Measurements from ENCODE around the gene RPL7A.
A peak's percentile ranks its signal among the peaks of the same experiment; 100 is the strongest.

The RPL7A gene

DNA sequence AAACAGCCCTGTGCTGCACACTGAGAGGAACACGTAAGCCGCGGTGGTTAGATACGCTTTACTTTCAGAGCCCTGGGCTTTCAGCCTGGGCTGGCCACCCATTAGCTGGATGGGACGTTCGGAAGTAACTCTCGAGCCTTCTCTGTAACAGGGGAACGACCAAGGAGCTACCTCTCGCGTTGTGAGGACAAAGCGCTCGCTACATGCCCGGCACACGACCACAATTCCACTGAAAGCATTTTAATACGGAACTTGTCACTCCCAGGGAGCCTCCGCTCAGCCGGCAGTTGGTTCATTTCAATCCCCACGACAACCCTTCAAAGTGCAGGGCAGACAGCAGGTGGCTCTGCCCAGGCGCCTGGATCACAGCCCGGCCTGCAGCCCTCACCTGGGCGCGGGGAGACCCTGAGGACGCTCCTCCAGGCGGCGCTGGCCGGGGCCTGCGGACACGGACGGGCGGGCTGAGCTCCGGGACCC, 7.9 kb downstream of the RPL7A start:
- Histone ChIP-seq H3K27ac (ENCODE audit: low read depth in 2 of 2, low read length in 2 of 2) (peak overlapping the region; percentile 7 to 23), H3K4me1 (ENCODE audit: control insufficient read depth in 2 of 2, insufficient read depth in 2 of 2, low read length in 2 of 2) (peaks cover 20 to 25% of the 10 kb centered on the region in 2 donors)

DNA sequence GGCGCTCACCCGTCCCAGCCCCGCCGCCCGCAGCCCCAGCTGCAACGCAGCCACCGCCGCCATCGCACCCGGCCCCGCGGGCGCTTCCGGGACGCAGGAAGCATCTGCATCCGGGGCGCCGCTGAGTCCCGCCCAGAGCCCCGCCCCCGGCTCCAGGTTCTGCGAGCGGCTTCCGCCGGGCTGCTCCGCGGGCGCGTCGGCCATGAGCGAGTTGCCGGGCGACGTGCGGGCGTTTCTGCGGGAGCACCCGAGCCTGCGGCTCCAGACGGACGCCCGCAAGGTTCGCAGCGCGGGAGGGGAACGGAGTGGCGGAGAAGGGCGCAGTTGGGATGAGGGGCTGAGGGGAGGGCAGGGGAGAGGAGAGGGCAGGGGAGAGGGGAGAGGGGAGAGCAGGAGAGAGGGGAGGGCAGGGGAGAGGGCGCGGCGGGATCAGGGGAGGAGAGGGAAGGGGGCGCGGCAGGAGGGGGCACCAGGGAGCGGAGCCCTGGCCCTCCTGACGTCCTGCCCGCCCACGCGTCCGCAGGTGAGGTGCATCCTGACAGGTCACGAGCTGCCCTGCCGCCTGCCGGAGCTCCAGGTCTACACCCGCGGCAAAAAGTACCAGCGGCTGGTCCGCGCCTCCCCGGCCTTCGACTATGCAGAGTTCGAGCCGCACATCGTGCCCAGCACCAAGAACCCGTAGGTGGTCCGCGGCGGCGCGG, 8.5 kb downstream of the RPL7A start, which contains the start of the genes SURF1 and SURF2:
Gene SURF1 (minus strand): TSS at position 97 of the 701 bp plus-strand sequence. CDS start 34 bp downstream, at position 63.
Gene SURF2 (plus strand): TSS at position 160 of the 701 bp plus-strand sequence. CDS start 43 bp downstream, at position 203.
- Histone ChIP-seq H3K4me3 (ENCODE audit: low read length in 2 of 2) (peak within 1 kb of the TSS; percentile 79 to 88), H3K27me3 (ENCODE audit: control insufficient read depth in 2 of 2, insufficient read depth in 2 of 2, low read length in 2 of 2) (no peaks in the 10 kb centered on the region), H3K36me3 (ENCODE audit: control insufficient read depth in 2 of 2, insufficient read depth in 2 of 2, low read length in 2 of 2) (peaks cover 37 to 45% of the 10 kb centered on the region in 2 donors), H3K27ac (ENCODE audit: low read depth in 2 of 2, low read length in 2 of 2) (peak within 1 kb of the TSS; percentile 7 to 63), H3K9me3 (ENCODE audit: control insufficient read depth in 2 of 2, low read length in 2 of 2) (no peaks in the 10 kb centered on the region), H3K9ac (ENCODE audit: low read depth in 1 of 2, low read length in 2 of 2) (peak within 1 kb of the TSS; percentile 67 to 83), H3K4me1 (ENCODE audit: control insufficient read depth in 2 of 2, insufficient read depth in 2 of 2, low read length in 2 of 2) (peaks cover 20 to 25% of the 10 kb centered on the region in 2 donors)

More for the DNA sequence above, 7.9 kb downstream of the RPL7A start:
- Histone ChIP-seq H3K4me3 (ENCODE audit: low read length in 2 of 2) (peak overlapping the region; percentile 79 to 88), H3K27me3 (ENCODE audit: control insufficient read depth in 2 of 2, insufficient read depth in 2 of 2, low read length in 2 of 2) (no peaks in the 10 kb centered on the region), H3K9ac (ENCODE audit: low read depth in 1 of 2, low read length in 2 of 2) (peak overlapping the region; percentile 67 to 83), H3K9me3 (ENCODE audit: control insufficient read depth in 2 of 2, low read length in 2 of 2) (no peaks in the 10 kb centered on the region), H3K36me3 (ENCODE audit: control insufficient read depth in 2 of 2, insufficient read depth in 2 of 2, low read length in 2 of 2) (peaks cover 38 to 44% of the 10 kb centered on the region in 2 donors)

DNA sequence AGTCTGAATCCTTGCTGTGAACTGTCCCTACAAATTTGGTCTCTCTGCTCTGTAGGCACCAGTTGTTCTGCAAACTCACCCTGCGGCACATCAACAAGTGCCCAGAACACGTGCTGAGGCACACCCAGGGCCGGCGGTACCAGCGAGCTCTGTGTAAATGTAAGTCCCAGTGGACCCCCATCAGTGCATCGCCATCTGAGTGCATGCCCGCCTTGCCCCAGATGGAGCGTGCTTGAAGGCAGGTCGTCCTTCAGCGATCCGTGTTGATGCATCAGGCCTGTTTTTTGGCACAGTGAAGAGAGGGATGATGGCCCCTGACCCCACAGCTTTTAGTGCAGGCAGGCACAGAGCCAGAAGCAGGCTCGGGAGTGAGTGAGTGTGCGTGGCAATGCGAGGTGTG, 9.6 kb downstream of the RPL7A start:
- Histone ChIP-seq H3K4me3 (ENCODE audit: low read length in 2 of 2) (peak overlapping the region in 1 of 2 donors; percentile 68), H3K9ac (ENCODE audit: low read depth in 1 of 2, low read length in 2 of 2) (no peak overlapping the region), H3K27ac (ENCODE audit: low read depth in 2 of 2, low read length in 2 of 2) (no peak overlapping the region), H3K27me3 (ENCODE audit: control insufficient read depth in 2 of 2, insufficient read depth in 2 of 2, low read length in 2 of 2) (no peaks in the 10 kb centered on the region), H3K4me1 (ENCODE audit: control insufficient read depth in 2 of 2, insufficient read depth in 2 of 2, low read length in 2 of 2) (peaks cover 20 to 25% of the 10 kb centered on the region in 2 donors), H3K36me3 (ENCODE audit: control insufficient read depth in 2 of 2, insufficient read depth in 2 of 2, low read length in 2 of 2) (peaks cover 37 to 45% of the 10 kb centered on the region in 2 donors), H3K9me3 (ENCODE audit: control insufficient read depth in 2 of 2, low read length in 2 of 2) (no peaks in the 10 kb centered on the region)

DNA sequence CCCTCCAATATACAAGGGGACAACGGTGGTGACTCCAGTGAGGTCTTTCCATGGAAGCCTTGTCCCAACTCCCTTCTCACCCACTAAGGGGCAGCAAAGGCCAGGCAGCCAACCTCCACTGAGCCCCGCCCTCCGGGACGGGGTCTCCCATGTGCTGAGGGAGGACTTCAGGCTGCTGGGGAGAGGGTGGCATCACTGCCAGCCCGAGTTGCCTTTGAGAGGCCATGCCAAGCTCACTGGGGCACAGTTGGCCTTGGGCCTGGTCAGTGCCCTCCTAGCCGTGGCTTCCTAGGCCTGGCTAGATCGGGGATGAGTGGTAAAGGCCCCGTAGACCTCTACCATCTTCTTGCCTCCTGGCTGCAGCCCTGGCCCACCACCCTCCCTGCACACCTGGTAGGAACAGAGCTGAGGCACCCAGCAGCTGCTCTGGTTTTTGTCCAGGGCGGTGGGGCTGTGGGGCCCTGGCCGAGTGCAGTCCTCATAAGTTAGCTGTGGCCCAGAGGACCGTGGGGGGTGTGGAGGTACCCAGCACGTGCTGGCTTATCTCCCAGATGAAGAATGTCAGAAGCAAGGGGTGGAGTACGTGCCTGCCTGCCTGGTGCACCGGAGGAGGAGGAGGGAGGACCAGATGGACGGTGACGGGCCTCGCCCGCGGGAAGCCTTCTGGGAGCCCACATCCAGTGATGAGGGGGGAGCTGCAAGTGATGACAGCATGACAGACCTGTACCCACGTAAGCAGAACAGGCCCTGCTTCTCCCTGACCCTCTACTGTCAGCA, 11.6 kb downstream of the RPL7A start:
- Histone ChIP-seq H3K27me3 (ENCODE audit: control insufficient read depth in 2 of 2, insufficient read depth in 2 of 2, low read length in 2 of 2) (no peaks in the 10 kb centered on the region), H3K4me3 (ENCODE audit: low read length in 2 of 2) (no peak overlapping the region), H3K36me3 (ENCODE audit: control insufficient read depth in 2 of 2, insufficient read depth in 2 of 2, low read length in 2 of 2) (peaks cover 47 to 49% of the 10 kb centered on the region in 2 donors), H3K9me3 (ENCODE audit: control insufficient read depth in 2 of 2, low read length in 2 of 2) (no peaks in the 10 kb centered on the region), H3K9ac (ENCODE audit: low read depth in 1 of 2, low read length in 2 of 2) (no peak overlapping the region), H3K27ac (ENCODE audit: low read depth in 2 of 2, low read length in 2 of 2) (no peak overlapping the region), H3K4me1 (ENCODE audit: control insufficient read depth in 2 of 2, insufficient read depth in 2 of 2, low read length in 2 of 2) (peaks cover 20 to 25% of the 10 kb centered on the region in 2 donors)

DNA sequence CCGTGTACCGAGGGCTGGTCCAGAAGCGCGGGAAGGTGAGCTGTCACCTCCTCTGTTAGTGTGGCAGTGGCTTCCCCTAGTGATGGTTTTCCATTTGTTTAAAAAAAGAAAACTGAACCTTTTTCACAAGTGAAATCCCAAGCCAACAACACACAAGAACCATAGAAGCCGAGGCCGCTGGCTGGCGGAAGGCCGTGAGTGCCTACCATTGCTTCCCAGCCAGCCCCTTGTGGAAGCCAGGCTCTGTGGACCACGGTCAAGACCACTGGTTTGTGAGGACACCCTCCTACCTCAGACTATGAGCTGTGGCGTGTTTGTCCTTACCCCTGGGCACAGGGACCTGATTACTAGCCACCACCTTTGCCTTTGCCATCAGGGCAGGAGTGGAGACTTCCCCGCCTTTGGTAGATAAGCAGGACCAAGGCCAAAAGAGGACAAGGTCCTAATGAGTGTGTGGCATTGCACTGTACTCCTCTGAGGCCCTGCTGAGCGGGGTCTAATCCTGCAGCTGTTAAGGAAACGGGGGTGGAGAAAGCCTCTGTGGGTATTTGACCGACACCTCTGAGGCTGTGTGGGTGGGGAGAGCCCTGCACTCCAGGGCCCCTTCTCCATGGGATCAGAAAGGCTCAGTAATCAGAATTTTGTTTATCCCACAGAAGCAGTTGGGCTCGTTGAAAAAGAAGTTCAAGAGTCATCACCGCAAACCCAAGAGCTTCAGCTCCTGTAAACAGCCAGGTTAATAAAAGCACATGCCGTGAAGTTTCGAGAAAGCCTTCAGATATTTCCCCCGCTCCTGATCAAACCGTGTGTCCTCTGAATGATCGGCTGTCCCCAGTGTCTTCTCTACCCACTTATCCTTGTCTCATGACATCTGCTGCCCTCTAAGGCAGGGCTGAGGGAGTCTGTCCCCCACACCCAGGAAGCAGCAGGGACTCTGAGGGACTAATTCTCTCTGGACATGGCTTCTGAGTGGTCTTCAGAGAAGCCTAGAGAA, 12.7 kb downstream of the RPL7A start:
- peaks cover 14 to 17% of the 10 kb centered on the region in 2 donors for H3K4me1 ChIP-seq (ENCODE audit: control insufficient read depth in 2 of 2, insufficient read depth in 2 of 2, low read length in 2 of 2)
- H3K36me3 ChIP-seq (ENCODE audit: control insufficient read depth in 2 of 2, insufficient read depth in 2 of 2, low read length in 2 of 2): peaks cover 57 to 58% of the 10 kb centered on the region in 2 donors
- H3K4me3 ChIP-seq (ENCODE audit: low read length in 2 of 2): no peak overlapping the region
- H3K27me3 ChIP-seq (ENCODE audit: control insufficient read depth in 2 of 2, insufficient read depth in 2 of 2, low read length in 2 of 2): no peaks in the 10 kb centered on the region
- H3K9me3 ChIP-seq (ENCODE audit: control insufficient read depth in 2 of 2, low read length in 2 of 2): no peaks in the 10 kb centered on the region
- no peak overlapping the region for H3K27ac ChIP-seq (ENCODE audit: low read depth in 2 of 2, low read length in 2 of 2)
- H3K9ac ChIP-seq (ENCODE audit: low read depth in 1 of 2, low read length in 2 of 2): no peak overlapping the region

DNA sequence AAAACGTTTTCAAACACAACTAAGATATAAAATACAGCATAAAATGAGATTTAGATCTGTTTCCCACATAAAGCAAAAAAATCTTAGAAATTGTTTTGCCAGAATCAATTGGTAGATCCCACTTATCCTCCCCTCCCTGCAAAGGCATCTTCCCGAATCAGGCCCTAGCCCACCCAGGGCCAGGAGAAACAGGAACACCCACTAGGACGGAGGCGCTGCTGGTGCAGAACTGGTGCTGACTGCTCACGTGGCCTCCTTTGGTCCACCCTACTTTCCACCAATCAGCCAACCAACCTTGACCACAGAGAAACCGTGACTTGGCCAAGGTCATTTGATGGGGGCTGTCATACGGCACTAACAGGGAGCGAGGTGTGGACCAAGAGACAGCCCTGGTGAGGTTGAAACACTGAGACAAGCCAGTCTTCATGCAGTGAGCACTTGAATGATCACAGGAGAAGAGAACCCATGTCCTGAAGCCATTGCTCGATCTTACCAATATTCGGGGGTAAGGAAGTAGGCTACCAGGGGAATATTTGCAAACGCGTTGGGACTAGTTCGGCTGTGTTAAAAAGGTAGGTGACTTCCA, 13.6 kb downstream of the RPL7A start:
- H3K9me3 ChIP-seq (ENCODE audit: control insufficient read depth in 2 of 2, low read length in 2 of 2): no peaks in the 10 kb centered on the region
- H3K36me3 ChIP-seq (ENCODE audit: control insufficient read depth in 2 of 2, insufficient read depth in 2 of 2, low read length in 2 of 2): peaks cover 66 to 67% of the 10 kb centered on the region in 2 donors
- no peak overlapping the region for H3K9ac ChIP-seq (ENCODE audit: low read depth in 1 of 2, low read length in 2 of 2)
- H3K4me3 ChIP-seq (ENCODE audit: low read length in 2 of 2): no peak overlapping the region
- no peak overlapping the region for H3K27ac ChIP-seq (ENCODE audit: low read depth in 2 of 2, low read length in 2 of 2)
- H3K27me3 ChIP-seq (ENCODE audit: control insufficient read depth in 2 of 2, insufficient read depth in 2 of 2, low read length in 2 of 2): no peaks in the 10 kb centered on the region
- H3K4me1 ChIP-seq (ENCODE audit: control insufficient read depth in 2 of 2, insufficient read depth in 2 of 2, low read length in 2 of 2): peaks cover 11 to 15% of the 10 kb centered on the region in 2 donors

DNA sequence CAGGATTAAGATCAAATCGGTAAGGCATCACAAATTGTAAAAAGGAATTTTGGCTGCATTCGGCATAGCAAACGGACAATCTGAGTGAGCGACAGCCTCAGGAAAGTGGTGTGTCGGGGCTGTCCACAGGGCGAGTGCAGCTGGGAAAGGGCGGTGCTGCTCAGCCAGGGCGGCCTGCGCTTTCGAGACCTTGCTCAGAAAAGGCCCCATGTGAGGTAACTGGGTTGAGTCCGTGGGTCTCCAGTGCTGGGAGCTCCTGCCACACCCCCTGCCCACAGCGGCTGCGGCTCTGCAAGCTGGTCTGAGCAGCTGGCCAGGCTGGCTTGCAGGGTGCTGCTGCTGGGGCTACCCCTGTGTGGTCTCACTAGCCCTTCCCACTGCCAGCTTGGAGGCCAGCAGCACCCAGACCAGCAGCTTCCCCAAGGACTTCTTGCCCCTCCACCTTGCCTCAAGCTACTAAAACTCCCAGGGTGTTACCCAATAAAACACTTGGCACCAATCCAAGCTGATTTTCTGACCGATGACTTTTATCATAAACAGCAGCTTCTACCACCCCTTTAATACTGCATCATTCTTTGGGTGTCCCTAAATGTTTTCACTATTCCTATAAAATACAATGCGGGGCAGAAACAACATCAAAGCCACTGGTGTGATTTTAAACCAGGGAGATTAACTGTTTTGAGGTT, 14.5 kb downstream of the RPL7A start:
- Histone ChIP-seq H3K4me3 (ENCODE audit: low read length in 2 of 2) (no peak overlapping the region), H3K9me3 (ENCODE audit: control insufficient read depth in 2 of 2, low read length in 2 of 2) (no peaks in the 10 kb centered on the region), H3K27me3 (ENCODE audit: control insufficient read depth in 2 of 2, insufficient read depth in 2 of 2, low read length in 2 of 2) (no peaks in the 10 kb centered on the region), H3K27ac (ENCODE audit: low read depth in 2 of 2, low read length in 2 of 2) (no peak overlapping the region), H3K9ac (ENCODE audit: low read depth in 1 of 2, low read length in 2 of 2) (no peak overlapping the region), H3K36me3 (ENCODE audit: control insufficient read depth in 2 of 2, insufficient read depth in 2 of 2, low read length in 2 of 2) (peaks cover 75 to 76% of the 10 kb centered on the region in 2 donors), H3K4me1 (ENCODE audit: control insufficient read depth in 2 of 2, insufficient read depth in 2 of 2, low read length in 2 of 2) (peaks cover 8% of the 10 kb centered on the region in 2 donors)

DNA sequence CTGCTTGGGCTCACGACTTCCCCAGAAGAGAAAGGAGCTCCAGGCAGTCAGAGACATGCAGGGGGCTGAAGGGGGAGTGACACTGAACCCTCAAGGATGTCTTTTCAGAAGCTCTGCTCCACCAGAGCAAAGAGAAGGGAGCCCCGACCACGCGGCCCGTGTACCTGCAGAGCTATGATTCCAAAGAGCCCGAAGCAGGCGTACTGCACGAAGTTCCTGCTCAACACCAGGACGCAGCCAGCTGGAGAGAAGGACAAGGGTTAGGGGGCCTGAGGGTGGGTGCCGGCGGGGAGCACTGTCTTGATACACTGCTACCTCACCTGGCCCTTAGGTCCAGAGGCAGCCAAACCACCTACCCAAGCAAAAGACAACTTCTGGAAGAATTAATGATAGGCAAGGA, 18.4 kb downstream of the RPL7A start:
- Histone ChIP-seq H3K36me3 (ENCODE audit: control insufficient read depth in 2 of 2, insufficient read depth in 2 of 2, low read length in 2 of 2) (peaks cover 66 to 80% of the 10 kb centered on the region in 2 donors), H3K4me1 (ENCODE audit: control insufficient read depth in 2 of 2, insufficient read depth in 2 of 2, low read length in 2 of 2) (peaks cover 31 to 36% of the 10 kb centered on the region in 2 donors), H3K9me3 (ENCODE audit: control insufficient read depth in 2 of 2, low read length in 2 of 2) (no peaks in the 10 kb centered on the region), H3K27me3 (ENCODE audit: control insufficient read depth in 2 of 2, insufficient read depth in 2 of 2, low read length in 2 of 2) (no peaks in the 10 kb centered on the region), H3K4me3 (ENCODE audit: low read length in 2 of 2) (no peak overlapping the region), H3K9ac (ENCODE audit: low read depth in 1 of 2, low read length in 2 of 2) (no peak overlapping the region), H3K27ac (ENCODE audit: low read depth in 2 of 2, low read length in 2 of 2) (no peak overlapping the region)

DNA sequence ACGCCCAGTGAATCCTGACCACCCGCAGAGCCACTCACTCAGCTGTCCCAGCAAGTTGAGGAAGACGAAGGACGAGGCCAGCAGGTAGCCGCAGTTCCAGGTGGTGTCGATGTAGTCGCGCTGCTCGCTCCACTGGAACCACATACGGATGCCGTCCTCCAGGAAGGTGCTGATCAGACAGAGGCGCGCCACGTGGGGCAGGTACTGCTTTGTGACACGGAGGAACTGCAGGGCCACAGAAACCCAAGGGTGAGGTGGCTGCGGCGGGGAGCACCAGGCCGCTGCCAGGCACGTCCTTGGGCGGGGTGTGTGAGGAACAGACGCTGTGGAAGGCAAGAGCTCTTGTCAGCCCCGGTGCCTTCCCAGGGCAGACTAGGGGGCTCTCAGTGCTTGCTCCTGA, 19.2 kb downstream of the RPL7A start:
- no peak overlapping the region for H3K4me3 ChIP-seq (ENCODE audit: low read length in 2 of 2)
- H3K9me3 ChIP-seq (ENCODE audit: control insufficient read depth in 2 of 2, low read length in 2 of 2): no peaks in the 10 kb centered on the region
- H3K27ac ChIP-seq (ENCODE audit: low read depth in 2 of 2, low read length in 2 of 2): no peak overlapping the region
- H3K27me3 ChIP-seq (ENCODE audit: control insufficient read depth in 2 of 2, insufficient read depth in 2 of 2, low read length in 2 of 2): no peaks in the 10 kb centered on the region
- H3K4me1 ChIP-seq (ENCODE audit: control insufficient read depth in 2 of 2, insufficient read depth in 2 of 2, low read length in 2 of 2): peaks cover 38 to 43% of the 10 kb centered on the region in 2 donors
- H3K36me3 ChIP-seq (ENCODE audit: control insufficient read depth in 2 of 2, insufficient read depth in 2 of 2, low read length in 2 of 2): peaks cover 58 to 79% of the 10 kb centered on the region in 2 donors
- no peak overlapping the region for H3K9ac ChIP-seq (ENCODE audit: low read depth in 1 of 2, low read length in 2 of 2)

Measured in mucosa of rectum (tissue), 2 donors.